ENCODE results near the gene TTC7B. TPM values are rescaled to one million over a fixed set of nuclear protein-coding genes. Genes with fewer than 3 reads are reported as not detected.

TTC7B gene
- total and polyA plus RNA-seq, 9 donors, result 17.6 to 44.7 (median 38.0) TPM

- H3K27me3 ChIP-seq (ENCODE audit: control insufficient read depth, insufficient read depth, low read length), result no peaks in the 10 kb centered on the region
- WGBS (ENCODE audit: insufficient coverage), result 98% methylated on average over 24 of the region's 26 CpGs
- no peak for DNase-seq
Measured at GRCh38 chr14:90541076-90541634, 275.1 kb downstream of the TTC7B start.

GRCh38 chr14:90540437-90540836 lies 275.8 kb downstream of the TTC7B start:
- no peaks in the 10 kb centered on the region for H3K9me3 ChIP-seq (replicated peaks; ENCODE audit: control insufficient read depth, low read depth, low read length)
- 80% methylated on average over 1 of the region's 4 CpGs for WGBS (ENCODE audit: insufficient coverage)
- H3K4me3 ChIP-seq (ENCODE audit: low read length), result no peak overlapping the region
- H3K27ac ChIP-seq (ENCODE audit: low read length), result no peak overlapping the region
- H3K36me3 ChIP-seq (ENCODE audit: control insufficient read depth, insufficient read depth, low read length), result peaks cover 30% of the 10 kb centered on the region
- H3K27me3 ChIP-seq (ENCODE audit: control insufficient read depth, insufficient read depth, low read length), result no peaks in the 10 kb centered on the region
- no peak for DNase-seq
- peaks cover 24% of the 10 kb centered on the region for H3K4me1 ChIP-seq (ENCODE audit: control insufficient read depth, insufficient read depth, low read length)

More at GRCh38 chr14:90541076-90541634, 275.1 kb downstream of the TTC7B start:
- Histone ChIP-seq H3K4me3 (ENCODE audit: low read length) (no peak overlapping the region), H3K4me1 (ENCODE audit: control insufficient read depth, insufficient read depth, low read length) (peaks cover 24% of the 10 kb centered on the region), H3K27ac (ENCODE audit: low read length) (no peak overlapping the region), H3K9me3 (replicated peaks; ENCODE audit: control insufficient read depth, low read depth, low read length) (no peaks in the 10 kb centered on the region), H3K36me3 (ENCODE audit: control insufficient read depth, insufficient read depth, low read length) (peaks cover 30% of the 10 kb centered on the region)

DNA sequence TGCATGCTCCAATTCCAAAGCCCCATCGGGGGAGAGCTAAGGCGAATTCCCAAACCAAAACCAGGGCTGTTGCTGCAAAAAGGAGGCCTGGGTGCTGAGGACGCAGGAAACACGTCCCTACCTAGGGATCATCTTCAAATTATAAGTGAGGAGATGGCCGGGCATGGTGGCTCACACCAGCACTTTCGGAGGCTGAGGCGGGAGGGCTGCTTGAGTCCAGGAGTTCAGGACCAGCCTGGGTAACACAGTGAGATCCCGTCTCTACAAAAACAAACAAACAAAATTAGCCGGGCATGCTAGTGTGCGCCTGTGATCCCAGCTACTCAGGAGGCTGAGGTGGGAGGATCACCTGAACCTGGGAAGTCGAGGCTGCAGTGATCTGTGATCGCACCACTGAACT lies 276.2 kb downstream of the TTC7B start:
- Histone ChIP-seq H3K4me1 (ENCODE audit: control insufficient read depth, insufficient read depth, low read length) (peaks cover 22% of the 10 kb centered on the region), H3K27ac (ENCODE audit: low read length) (no peak overlapping the region), H3K9me3 (replicated peaks; ENCODE audit: control insufficient read depth, low read depth, low read length) (no peaks in the 10 kb centered on the region), H3K36me3 (ENCODE audit: control insufficient read depth, insufficient read depth, low read length) (peaks cover 30% of the 10 kb centered on the region), H3K4me3 (ENCODE audit: low read length) (no peak overlapping the region), H3K27me3 (ENCODE audit: control insufficient read depth, insufficient read depth, low read length) (no peaks in the 10 kb centered on the region)
- no peak for DNase-seq
- WGBS (ENCODE audit: insufficient coverage), result 76% methylated on average over 6 of the region's 12 CpGs

- Histone ChIP-seq H3K36me3 (ENCODE audit: control insufficient read depth, insufficient read depth, low read length) (peaks cover 30% of the 10 kb centered on the region), H3K4me3 (ENCODE audit: low read length) (no peak overlapping the region), H3K27ac (ENCODE audit: low read length) (no peak overlapping the region), H3K9me3 (replicated peaks; ENCODE audit: control insufficient read depth, low read depth, low read length) (no peaks in the 10 kb centered on the region), H3K4me1 (ENCODE audit: control insufficient read depth, insufficient read depth, low read length) (peaks cover 22% of the 10 kb centered on the region), H3K27me3 (ENCODE audit: control insufficient read depth, insufficient read depth, low read length) (no peaks in the 10 kb centered on the region)
- WGBS (ENCODE audit: insufficient coverage), result 97% methylated on average over 3 of the region's 3 CpGs
- DNase-seq, result no peak
Measured at GRCh38 chr14:90539496-90539775, 276.8 kb downstream of the TTC7B start.

DNA sequence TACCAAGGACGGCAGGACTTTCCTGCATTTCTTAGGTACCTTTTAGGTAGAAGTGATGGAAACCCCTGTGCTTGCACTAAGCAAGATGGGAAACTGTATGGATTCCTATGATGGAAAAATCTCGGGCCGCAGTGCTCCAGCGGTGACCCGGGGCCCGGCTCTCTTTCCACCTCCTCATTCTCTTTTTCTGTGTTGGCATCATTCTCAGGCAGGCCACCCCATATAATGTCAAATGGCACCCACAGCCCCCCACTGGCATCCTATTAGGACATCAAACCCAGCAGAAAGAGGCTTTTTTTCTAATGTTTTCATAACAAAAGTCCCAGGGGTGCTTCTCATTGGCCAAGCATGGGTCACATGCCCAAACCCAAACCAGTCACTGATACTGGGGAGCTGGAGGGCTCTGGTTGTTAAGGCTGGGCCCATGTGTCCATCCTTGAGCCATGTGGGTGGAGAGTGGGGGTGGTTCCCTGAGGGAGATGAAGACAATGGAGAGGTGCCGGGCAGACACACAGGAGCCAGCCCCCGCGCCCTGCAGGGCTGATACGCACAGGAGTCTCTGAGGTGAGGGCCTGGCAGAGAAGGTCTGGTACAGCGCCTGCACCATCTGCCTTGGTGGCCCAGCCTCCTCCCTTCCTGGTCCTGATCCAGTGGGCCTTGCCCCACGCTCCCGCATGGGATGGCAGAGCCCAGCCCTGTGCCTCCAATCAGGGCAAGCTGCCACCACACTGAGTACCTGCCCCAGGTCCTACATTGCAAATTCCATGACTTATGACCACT lies 277.3 kb downstream of the TTC7B start:
- Histone ChIP-seq H3K27ac (ENCODE audit: low read length) (no peak overlapping the region), H3K4me1 (ENCODE audit: control insufficient read depth, insufficient read depth, low read length) (peaks cover 26% of the 10 kb centered on the region), H3K36me3 (ENCODE audit: control insufficient read depth, insufficient read depth, low read length) (peaks cover 30% of the 10 kb centered on the region), H3K9me3 (replicated peaks; ENCODE audit: control insufficient read depth, low read depth, low read length) (no peaks in the 10 kb centered on the region), H3K27me3 (ENCODE audit: control insufficient read depth, insufficient read depth, low read length) (no peaks in the 10 kb centered on the region), H3K4me3 (ENCODE audit: low read length) (no peak overlapping the region)
- 90% methylated on average over 7 of the region's 13 CpGs for WGBS (ENCODE audit: insufficient coverage)
- no peak for DNase-seq

DNA sequence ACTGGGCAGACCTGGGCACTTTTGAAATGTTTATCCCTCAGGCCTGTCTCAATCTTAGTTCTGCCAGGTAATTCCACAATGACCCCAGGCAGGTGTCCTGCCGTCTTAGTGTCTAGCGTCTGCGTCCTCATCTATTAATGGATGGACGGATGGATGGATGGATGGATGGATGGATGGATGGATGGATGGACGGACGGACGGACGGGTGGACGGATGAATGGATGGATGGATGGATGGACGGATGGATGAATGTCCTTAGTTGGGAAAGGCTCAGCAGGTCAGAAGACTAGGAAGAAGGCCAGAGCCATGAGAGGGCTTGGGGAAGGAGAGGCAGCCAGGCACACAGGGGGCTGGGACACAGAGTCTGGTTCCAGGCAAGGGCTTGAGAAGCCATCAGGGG lies 278.1 kb downstream of the TTC7B start:
- DNase-seq, result no peak
- Histone ChIP-seq H3K36me3 (ENCODE audit: control insufficient read depth, insufficient read depth, low read length) (peaks cover 30% of the 10 kb centered on the region), H3K4me3 (ENCODE audit: low read length) (no peak overlapping the region), H3K27me3 (ENCODE audit: control insufficient read depth, insufficient read depth, low read length) (no peaks in the 10 kb centered on the region), H3K27ac (ENCODE audit: low read length) (no peak overlapping the region), H3K9me3 (replicated peaks; ENCODE audit: control insufficient read depth, low read depth, low read length) (no peaks in the 10 kb centered on the region), H3K4me1 (ENCODE audit: control insufficient read depth, insufficient read depth, low read length) (peaks cover 33% of the 10 kb centered on the region)
- WGBS (ENCODE audit: insufficient coverage), result 89% methylated on average over 10 of the region's 10 CpGs

GRCh38 chr14:90536511-90537191 lies 279.6 kb downstream of the TTC7B start:
- H3K27me3 ChIP-seq (ENCODE audit: control insufficient read depth, insufficient read depth, low read length), result no peaks in the 10 kb centered on the region
- no peaks in the 10 kb centered on the region for H3K9me3 ChIP-seq (replicated peaks; ENCODE audit: control insufficient read depth, low read depth, low read length)
- peaks cover 30% of the 10 kb centered on the region for H3K36me3 ChIP-seq (ENCODE audit: control insufficient read depth, insufficient read depth, low read length)
- no peak overlapping the region for H3K4me3 ChIP-seq (ENCODE audit: low read length)
- peaks cover 33% of the 10 kb centered on the region for H3K4me1 ChIP-seq (ENCODE audit: control insufficient read depth, insufficient read depth, low read length)
- peak overlapping the region; percentile 21 for H3K27ac ChIP-seq (ENCODE audit: low read length)
- no peak for DNase-seq
- WGBS (ENCODE audit: insufficient coverage), result 70% methylated on average over 21 of the region's 23 CpGs

- Histone ChIP-seq H3K4me1 (ENCODE audit: control insufficient read depth, insufficient read depth, low read length) (peaks cover 33% of the 10 kb centered on the region), H3K36me3 (ENCODE audit: control insufficient read depth, insufficient read depth, low read length) (peaks cover 24% of the 10 kb centered on the region), H3K27me3 (ENCODE audit: control insufficient read depth, insufficient read depth, low read length) (no peaks in the 10 kb centered on the region), H3K9me3 (replicated peaks; ENCODE audit: control insufficient read depth, low read depth, low read length) (no peaks in the 10 kb centered on the region), H3K27ac (ENCODE audit: low read length) (peak overlapping the region; percentile 35), H3K4me3 (ENCODE audit: low read length) (no peak overlapping the region)
- 41% methylated on average over 11 of the region's 11 CpGs for WGBS (ENCODE audit: insufficient coverage)
- no peak for DNase-seq
Measured at GRCh38 chr14:90536092-90536491, 280.1 kb downstream of the TTC7B start.

DNA sequence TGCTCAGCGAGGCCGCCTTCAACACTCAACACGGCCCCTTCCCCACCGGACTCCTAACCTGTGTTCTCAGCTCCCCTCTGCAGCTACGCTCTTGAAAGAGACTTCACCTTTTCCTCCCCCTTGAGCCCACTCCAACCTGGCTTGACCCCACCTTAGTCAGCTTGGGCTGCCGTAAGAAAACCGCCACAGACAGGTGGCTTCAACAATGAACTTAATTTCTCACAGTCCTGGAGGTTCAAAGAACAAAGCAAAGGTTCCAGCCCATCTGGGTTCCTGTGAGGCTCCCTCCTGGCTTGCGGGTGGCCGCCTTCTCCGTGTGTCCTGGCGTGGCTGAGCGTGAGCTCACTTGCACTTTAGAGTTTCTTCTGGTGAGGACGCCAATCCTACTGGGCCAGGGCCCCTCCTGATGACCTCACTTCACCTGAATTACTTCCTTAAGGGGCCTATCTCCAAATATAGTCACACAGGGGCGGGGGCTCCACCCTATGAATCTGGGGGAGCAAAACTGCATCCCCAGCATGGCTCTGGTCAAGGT lies 280.6 kb downstream of the TTC7B start:
- Histone ChIP-seq H3K36me3 (ENCODE audit: control insufficient read depth, insufficient read depth, low read length) (peaks cover 23% of the 10 kb centered on the region), H3K27me3 (ENCODE audit: control insufficient read depth, insufficient read depth, low read length) (no peaks in the 10 kb centered on the region), H3K9me3 (replicated peaks; ENCODE audit: control insufficient read depth, low read depth, low read length) (no peaks in the 10 kb centered on the region), H3K4me3 (ENCODE audit: low read length) (no peak overlapping the region), H3K27ac (ENCODE audit: low read length) (no peak overlapping the region), H3K4me1 (ENCODE audit: control insufficient read depth, insufficient read depth, low read length) (peaks cover 33% of the 10 kb centered on the region)
- 77% methylated on average over 12 of the region's 14 CpGs for WGBS (ENCODE audit: insufficient coverage)
- no peak for DNase-seq

GRCh38 chr14:90534838-90535555 lies 281.2 kb downstream of the TTC7B start:
- Histone ChIP-seq H3K4me1 (ENCODE audit: control insufficient read depth, insufficient read depth, low read length) (peaks cover 33% of the 10 kb centered on the region), H3K27ac (ENCODE audit: low read length) (no peak overlapping the region), H3K4me3 (ENCODE audit: low read length) (no peak overlapping the region), H3K27me3 (ENCODE audit: control insufficient read depth, insufficient read depth, low read length) (no peaks in the 10 kb centered on the region), H3K36me3 (ENCODE audit: control insufficient read depth, insufficient read depth, low read length) (peaks cover 19% of the 10 kb centered on the region), H3K9me3 (replicated peaks; ENCODE audit: control insufficient read depth, low read depth, low read length) (no peaks in the 10 kb centered on the region)
- 73% methylated on average over 7 of the region's 17 CpGs for WGBS (ENCODE audit: insufficient coverage)
- no peak for DNase-seq
